HG02981 (cell line): ENCODE data around the gene PPARD.

Source experiments
- ATAC-seq: cut with Tn5 transposase; IDR thresholded peaks from one replicate; pipeline ENCODE4 v1.9.1; 2021; ENCODE audit warnings: mild to moderate bottlenecking, moderate library complexity; ENCODE audit not compliant: unreplicated experiment

The PPARD gene

DNA sequence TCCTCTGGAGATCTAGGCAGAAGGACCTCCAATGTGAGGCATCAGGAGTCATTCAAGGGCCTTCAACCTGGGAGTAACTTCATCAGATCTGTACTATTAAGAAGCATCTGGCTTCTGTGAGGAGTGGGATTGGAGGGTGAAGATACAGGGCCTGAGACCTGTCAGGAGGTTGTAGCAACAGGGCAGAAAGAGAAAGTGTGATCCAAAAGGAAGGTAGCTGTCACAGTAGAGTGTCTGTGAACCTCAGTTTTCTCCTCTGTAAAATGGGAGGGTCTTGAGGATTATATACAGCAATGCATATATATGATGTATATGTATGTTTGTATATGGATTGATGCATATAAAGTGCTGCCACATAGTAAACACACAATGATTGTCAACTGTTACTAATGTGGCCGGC is 123.3 kb downstream of the PPARD start:
- no peak for ATAC-seq

DNA sequence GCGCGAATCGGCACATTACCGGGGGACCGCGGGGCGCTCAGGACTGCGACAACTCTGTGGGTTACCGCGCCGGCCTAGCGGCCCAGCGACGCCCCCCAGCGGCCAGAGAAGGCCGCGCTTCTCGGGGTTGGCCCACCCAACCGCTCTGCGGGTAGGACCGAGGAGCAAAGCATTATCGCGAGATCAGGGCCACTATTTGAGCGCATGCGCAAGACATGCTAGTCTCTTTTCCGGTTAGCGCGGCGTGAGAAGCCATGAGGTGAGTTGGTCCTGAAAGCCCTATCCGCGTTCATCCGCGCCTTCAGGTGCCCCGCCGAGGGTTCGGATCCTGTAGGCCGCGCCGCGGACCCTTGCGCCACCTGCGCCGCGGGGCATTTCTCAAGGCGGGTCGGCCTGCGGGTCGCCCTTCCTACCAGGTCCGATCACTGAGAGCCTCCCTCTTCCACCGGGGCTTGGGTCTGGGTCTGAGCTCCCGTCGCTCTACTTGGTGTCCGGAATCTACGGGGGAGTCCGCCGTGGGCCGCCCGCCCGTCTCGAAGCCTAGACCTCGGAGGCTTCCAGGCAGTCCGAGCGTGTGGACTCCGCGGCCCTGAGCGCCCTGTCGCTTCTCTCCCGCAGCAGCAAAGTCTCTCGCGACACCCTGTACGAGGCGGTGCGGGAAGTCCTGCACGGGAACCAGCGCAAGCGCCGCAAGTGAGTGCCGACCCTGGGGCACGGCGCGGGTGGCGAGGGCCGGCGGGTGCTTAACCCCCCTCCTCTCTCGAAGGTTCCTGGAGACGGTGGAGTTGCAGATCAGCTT is 126.0 kb downstream of the PPARD start, which contains the start of gene RPL10A:
Gene RPL10A (plus strand): TSS at position 221 of the 799 bp plus-strand sequence. CDS start 34 bp downstream, at position 255.
- peak; percentile 83 for ATAC-seq

DNA sequence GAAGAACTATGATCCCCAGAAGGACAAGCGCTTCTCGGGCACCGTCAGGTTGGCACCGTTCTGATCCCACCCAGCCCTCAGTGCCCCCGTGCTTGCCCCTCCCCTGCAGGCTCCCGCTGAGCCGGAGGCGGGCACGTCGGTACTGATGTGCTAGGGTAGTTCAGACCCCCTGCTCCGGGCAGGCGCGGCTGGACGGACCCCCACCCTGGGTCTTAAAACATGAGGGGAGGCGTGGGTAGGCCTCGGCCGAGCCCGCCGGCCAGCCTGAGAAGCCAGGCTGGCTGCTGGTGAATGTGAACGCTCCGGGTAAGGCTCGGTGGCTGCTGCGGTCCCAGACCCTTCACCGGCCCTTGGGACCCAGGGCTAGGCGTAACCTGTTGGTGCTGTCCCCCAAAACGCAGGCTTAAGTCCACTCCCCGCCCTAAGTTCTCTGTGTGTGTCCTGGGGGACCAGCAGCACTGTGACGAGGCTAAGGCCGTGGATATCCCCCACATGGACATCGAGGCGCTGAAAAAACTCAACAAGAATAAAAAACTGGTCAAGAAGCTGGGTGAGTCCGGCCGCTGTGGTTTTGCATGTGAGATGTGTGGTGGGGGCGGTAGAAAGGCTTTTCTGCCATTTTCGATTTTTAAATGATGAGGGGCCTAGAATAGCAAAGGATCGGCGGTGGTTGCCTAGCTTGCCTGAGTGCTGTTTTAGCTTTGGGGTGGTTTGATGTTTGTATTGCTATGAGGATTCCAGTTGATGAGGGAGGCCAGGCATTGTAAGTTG is 126.8 kb downstream of the PPARD start:
- ATAC-seq = no peak

DNA sequence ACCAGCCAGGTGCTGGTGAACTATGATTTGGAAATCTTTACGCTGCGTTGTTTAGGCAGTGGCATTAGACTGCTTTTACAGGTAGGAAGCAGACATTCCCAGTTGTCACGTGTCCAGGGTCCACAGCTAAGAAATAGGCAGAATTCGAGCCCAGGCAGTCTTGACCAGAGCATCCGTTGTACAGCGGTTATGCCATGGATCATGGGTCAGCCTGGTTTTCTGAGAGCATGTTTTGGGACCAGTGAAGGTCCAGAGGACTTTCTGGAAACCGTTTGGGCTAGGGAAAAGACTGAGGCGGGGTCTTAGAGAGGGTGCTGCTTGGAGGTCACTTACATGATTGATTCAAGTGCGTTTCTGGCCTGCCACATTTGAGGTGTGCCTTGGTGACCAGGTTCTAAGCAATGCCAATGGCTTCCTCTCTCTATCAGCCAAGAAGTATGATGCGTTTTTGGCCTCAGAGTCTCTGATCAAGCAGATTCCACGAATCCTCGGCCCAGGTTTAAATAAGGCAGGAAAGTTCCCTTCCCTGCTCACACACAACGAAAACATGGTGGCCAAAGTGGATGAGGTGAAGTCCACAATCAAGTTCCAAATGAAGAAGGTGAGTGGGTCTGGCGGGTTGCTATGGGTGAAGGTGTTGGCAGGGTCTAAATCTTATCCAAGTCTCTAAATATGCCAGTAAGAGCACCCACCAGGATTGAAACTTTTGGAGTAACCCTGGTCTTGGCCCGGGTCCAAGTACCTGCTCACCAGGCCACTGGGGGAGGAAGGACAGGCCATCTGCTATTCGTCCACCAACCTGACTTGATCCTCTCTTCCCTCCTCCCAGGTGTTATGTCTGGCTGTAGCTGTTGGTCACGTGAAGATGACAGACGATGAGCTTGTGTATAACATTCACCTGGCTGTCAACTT is 127.6 kb downstream of the PPARD start:
- ATAC-seq = no peak

DNA sequence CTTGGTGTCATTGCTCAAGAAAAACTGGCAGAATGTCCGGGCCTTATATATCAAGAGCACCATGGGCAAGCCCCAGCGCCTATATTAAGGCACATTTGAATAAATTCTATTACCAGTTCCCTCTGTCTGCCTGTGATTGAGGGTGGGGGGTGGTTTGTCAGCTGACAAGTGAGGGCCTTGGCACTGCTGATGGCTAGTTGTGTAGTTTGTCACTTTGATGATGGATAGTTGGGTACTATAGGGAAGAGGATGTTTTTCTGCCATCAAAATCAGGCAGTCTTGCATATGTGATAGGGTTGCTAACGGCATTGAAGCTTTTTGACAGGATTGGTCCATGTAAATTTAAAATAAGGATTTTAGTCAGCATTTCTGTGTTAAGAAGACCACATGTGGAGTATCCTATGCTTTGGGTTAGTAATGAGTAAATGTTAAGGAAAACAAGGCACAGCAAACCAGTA is 128.3 kb downstream of the PPARD start:
- no peak for ATAC-seq

DNA sequence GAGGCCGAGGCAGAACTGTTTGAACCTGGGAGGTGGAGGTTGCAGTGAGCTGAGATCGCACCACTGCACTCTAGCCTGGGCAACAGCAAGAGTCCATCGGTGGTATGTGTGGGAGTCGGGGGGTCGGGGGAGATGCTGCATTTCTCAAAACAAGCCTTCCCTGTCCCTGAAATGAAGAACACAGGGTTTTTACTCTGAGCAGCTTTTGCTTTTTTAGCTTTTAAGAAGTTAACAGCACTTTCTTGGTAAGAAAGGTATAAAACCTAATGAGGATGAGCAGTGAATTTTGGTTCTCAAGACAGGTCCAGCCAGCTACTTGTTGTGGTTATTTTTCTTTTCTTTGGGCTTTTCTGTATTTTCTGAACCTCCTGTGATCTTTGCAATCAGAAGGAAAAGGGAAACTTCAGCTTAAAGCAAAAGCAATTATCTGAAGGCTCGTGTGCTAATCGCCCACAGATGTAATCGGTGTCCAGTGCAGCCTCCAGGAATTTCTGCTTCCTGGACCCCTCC is 129.5 kb downstream of the PPARD start:
- ATAC-seq = no peak

DNA sequence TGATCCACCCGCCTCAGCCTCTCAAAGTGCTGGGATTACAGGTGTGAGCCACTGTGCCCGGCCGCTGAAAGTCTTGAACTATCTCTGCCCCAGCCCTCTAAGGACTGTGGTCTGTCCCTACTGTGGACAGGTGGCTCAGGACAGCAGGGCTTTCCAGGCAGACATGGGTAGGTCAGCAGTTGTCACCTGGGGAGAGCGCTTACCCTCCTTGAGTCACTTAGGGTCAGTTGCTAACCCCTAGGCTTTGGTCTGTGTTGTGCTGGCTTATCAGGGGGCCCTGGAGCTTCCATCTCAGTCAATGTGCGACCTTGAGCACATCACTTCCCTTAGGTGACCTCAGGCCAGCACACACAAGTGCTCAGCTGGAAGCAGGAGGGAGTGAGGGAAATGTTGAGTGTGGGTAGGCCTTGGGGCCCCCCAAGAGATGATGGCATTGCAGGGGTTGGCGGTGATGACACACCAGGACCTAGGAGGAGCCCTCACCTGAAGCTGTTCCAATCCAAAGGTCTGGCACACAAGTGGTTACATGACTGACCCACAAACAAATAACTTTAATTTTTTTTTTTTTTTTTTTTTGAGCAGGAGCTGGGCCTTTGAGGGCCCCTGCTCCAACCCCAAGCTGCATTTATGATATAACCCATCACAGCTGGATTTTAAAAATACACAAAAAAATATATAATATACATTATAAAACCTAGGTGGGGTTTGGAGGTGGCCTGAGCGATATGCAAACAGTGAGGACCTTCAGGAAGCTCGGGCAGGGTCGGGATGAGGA is 130.9 kb downstream of the PPARD start:
- ATAC-seq = no peak

DNA sequence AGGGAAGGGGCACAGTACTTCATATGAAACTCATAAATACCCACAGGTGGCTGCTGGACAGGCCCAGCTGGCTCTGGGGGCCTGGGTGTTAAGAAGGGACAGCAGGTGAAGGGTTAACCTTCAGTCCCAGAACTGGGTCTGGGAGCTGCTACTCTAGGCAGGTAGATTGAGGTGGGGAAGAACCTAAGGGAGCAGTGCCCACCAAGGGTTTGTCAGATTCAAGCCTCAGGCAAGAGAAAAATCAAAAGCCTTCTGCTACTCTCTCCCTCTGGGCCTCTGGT is 131.4 kb downstream of the PPARD start:
- no peak for ATAC-seq

DNA sequence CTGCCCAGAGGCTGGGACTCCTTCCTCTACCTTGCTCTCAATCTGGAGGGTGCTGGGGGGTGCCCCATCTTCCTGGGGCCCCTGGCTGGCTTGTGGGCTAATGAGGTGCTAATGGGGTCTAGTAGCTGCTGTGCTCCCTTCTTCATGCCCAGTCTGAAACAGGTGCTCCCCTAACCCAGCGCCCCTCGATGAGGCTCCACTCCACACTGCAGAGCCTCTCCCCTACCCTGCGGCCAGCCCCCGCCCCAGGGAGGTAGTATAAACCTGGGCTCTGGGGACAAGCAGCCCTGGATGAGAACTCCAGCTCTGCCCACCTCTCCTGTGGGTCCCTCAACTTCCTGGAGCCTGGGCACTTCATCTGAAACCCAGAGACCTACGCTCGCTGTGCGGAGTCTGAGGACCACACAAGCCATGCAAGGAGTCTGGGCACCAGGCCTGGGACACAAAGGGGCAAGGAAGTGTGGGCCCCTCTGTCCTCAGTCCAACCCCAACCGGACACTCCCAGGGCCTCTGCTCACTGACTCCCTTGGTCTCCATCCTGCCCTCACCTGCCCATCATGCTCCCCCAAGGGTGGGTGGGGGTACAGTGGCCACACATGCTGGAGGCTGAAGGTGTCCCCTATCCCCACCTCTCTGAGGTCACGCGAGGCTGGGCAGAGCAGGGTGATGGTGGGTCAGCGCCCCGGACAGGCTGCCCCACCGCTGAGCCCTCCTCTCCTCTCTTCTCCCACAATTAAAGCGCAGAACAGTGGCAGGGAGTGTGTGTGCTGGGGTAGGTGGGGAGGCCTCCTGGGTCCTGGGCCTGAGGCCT is 132.0 kb downstream of the PPARD start:
- no peak for ATAC-seq

DNA sequence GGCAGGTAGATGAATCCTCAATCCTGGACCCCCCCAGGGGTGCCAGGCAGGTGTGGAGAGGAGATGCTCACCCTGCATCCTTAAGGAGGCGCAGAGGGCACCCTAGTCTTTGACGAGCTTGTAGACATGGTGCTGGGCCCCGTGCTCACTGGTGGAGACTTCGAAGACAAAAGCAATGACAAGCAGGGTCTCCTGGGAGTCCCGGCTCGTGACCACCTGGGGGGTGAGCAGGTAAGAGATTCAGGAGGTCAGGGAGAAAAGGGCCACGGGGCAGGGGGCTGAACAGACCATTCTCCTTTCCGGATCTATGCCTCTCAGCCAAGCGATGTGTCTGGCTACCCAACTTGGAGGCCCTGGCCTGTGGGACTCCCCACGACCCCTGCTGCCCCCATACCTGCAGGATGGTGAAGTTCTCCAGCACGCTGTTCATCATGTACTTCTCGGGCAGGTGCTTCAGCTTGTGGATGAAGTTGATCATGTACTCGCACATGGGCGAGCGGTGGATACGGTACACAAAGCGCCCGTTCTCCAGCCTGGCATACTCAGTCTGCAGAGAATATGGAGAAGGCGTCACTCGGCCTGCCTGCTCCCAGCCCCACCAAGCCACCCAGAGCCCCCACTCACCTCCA is 132.7 kb downstream of the PPARD start:
- no peak for ATAC-seq

DNA sequence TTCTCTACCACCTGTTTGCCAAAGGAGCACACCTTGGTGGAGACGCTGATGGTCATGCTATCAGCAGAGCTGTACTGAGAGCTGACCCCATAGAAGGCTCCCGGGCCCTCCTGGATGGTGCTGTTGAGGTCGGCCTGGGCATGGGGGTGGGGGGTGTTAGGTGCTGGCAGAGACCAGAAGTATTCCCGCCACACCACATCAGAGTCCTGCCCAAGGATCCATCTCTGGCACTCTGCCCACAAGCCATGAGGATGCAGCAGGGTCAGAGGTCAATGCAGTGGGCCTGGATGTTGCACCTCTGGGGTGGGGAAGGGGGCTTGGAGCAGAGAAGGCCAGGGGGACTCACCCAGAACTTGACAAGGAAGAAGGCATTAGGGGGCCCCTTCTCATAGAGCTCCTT is 133.2 kb downstream of the PPARD start:
- no peak for ATAC-seq

DNA sequence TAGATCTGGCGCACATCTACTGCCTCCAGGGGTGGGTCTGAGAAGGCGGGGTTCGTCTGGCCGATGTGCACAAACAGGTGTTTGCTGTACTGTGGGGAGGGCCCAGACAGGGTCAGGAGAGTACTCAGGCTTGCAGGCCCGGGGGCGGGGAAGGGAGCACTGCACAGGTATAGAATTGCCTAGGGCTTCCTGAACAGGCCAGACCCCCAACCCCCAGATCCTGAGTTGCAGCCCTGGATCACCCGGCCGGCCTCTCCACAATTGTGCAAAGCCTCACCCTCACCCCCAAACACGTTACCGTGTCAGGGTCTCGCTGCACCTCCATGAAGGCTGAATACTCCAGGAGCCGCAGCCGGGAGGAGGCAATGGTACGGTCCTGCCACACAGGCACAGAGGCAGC is 133.6 kb downstream of the PPARD start:
- no peak for ATAC-seq

DNA sequence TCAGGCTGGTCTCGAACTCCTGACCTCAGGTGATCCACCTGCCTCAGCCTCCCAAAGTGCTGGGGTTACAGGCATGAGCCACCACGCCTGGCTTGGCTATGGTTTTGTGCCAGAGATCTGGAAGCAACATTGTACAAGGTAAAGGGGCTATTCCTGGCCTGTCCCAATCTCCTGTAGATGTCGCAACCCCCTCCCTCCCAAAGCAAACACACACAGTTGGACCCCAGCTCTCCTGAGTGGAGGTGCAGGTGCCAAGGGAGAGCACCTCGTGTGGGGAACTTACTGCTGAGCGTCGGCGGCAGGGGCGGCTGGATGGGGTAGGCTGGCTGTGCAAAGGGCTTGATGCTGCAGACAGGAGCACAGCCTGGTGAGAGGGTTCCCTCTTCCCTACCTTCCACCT is 134.7 kb downstream of the PPARD start:
- no peak for ATAC-seq
